ENCODE measurements around the gene DOCK3. TPM values are rescaled to one million over a fixed set of nuclear protein-coding genes. Genes with fewer than 3 reads are reported as not detected.

The DOCK3 gene
- total and polyA plus RNA-seq, 2 of the 4 experiments (the other 2 are of a cell fraction) = under 0.01 to 0.12 TPM

GRCh38 chr3:50807266-50807665 is 132.5 kb downstream of the DOCK3 start:
- dilution Hi-C loops (cut with HindIII; ENCODE audit: low sequenced_read_pairs, unreplicated experiment) (no loop called here), intact Hi-C loops (cut with micrococcal nuclease) (no loop called here), in situ Hi-C loops (cut with MboI; ENCODE audit: low sequenced_read_pairs) (no loop called here)
- H3K9me3 ChIP-seq (ENCODE audit: control insufficient read depth, insufficient read depth, low read length) = peaks cover 13% of the 10 kb centered on the region; the same call in 1 of the 2 replicates
- TF ChIP-seq MAZ (IDR thresholded peaks at IDR 0.05; ENCODE audit: borderline replicate concordance, low read depth, low read length) (no peak), CEBPB (IDR thresholded peaks at IDR 0.05; ENCODE audit: low read depth, low read length) (no peak), POLR2A (IDR thresholded peaks at IDR 0.05; ENCODE audit: low read depth, low read length) (no peak), MXI1 (IDR thresholded peaks at IDR 0.05; ENCODE audit: borderline replicate concordance, low read depth, low read length) (no peak)
- H3K27ac ChIP-seq (ENCODE audit: insufficient read depth, low read length) = no peak overlapping the region
- H4K91ac ChIP-seq (ENCODE audit: insufficient read depth, low read depth, low read length) = no peak overlapping the region
- no peak overlapping the region for H2BK120ac ChIP-seq (ENCODE audit: low read depth, low read length)
- no peaks in the 10 kb centered on the region for H3K36me3 ChIP-seq (ENCODE audit: control insufficient read depth, insufficient read depth, low read length)
- no peak overlapping the region for H3K4me2 ChIP-seq (ENCODE audit: low read depth, low read length)
- no peak overlapping the region for H3K4me3 ChIP-seq (ENCODE audit: insufficient read depth, low read depth, low read length)
- H4K8ac ChIP-seq (ENCODE audit: low read depth in 2 of 2, low read length in 2 of 2) = no peak overlapping the region
- H3K4ac ChIP-seq (ENCODE audit: low read depth, low read length) = no peak overlapping the region
- no TSS peak for BruUV-seq (replicated peaks)
- H2AK9ac ChIP-seq (replicated peaks; ENCODE audit: low read depth, low read length, poor library complexity) = no peak overlapping the region
- no peak overlapping the region for H3K9ac ChIP-seq (ENCODE audit: low read depth, low read length)
- H2AK5ac ChIP-seq (ENCODE audit: low read depth, low read length) = no peak overlapping the region
- no peaks in the 10 kb centered on the region for H3K4me1 ChIP-seq (ENCODE audit: control insufficient read depth, insufficient read depth, low read length)
- no peak overlapping the region for H3K18ac ChIP-seq (ENCODE audit: low read depth, low read length)
- ATAC-seq (ENCODE audit: low read depth) = no peak
- no peak overlapping the region for H2BK15ac ChIP-seq (ENCODE audit: low read depth, low read length)
- H2BK20ac ChIP-seq (ENCODE audit: low read depth, low read length) = no peak overlapping the region
- no peak overlapping the region for H3K23ac ChIP-seq (ENCODE audit: low read depth, low read length)
- H3K14ac ChIP-seq (replicated peaks; ENCODE audit: low read depth, low read length) = no peak overlapping the region
- no peaks in the 10 kb centered on the region for H4K20me1 ChIP-seq (ENCODE audit: insufficient read depth, low read length)
- no peak overlapping the region for H2AFZ ChIP-seq (replicated peaks; ENCODE audit: low read length, poor library complexity)
- no peak overlapping the region for H4K5ac ChIP-seq (ENCODE audit: low read depth, low read length)
- no peaks in the 10 kb centered on the region for H3K9me1 ChIP-seq (ENCODE audit: insufficient read depth, low read length)
- WGBS, 2 experiments (ENCODE audit: extremely low coverage in 2 of 2, insufficient read length in 1 of 2) = no CpG with 5 or more reads among the region's 2 CpGs
- no peak overlapping the region for H2BK5ac ChIP-seq (ENCODE audit: low read depth, low read length, poor library complexity, severe bottlenecking)
- no peak for DNase-seq
- H3K79me1 ChIP-seq (ENCODE audit: low read depth in 1 of 2, low read length in 2 of 2) = no peaks in the 10 kb centered on the region
- CTCF ChIA-PET = interaction anchor here (0.6 kb wide), 1 partner anchor 196 kb away, joined by 3 read pairs; no protein-coding TSS in a partner anchor
- POLR2A ChIA-PET (ENCODE audit: unreplicated experiment) = no interaction called here
- no peaks in the 10 kb centered on the region for H3K27me3 ChIP-seq (ENCODE audit: control insufficient read depth, insufficient read depth, low read length)
- no peak overlapping the region for H3K56ac ChIP-seq (ENCODE audit: extremely low read depth, insufficient read depth, low read length)

All from IMR-90 (cell line).